Thoracic aorta (tissue), 2 donors: ENCODE results near the gene PNMT. TPM values are rescaled to one million over a fixed set of nuclear protein-coding genes. Genes with fewer than 3 reads are reported as not detected.

Source experiments
- ATAC-seq: fragments of 150-250 bp; one replicate; pipeline ENCODE4 v1.8.0; 2017; ENCODE audit warnings: low read depth; ENCODE audit not compliant: insufficient number of reproducible peaks, low FRiP score
- DNase-seq: peaks from one replicate; pipeline ENCODE4 v3.0.0-alpha.2; 2020; ENCODE audit warnings: low spot score
- H3K27ac ChIP-seq, 2 donors: fragments of 200-600 bp; sonication (generic); 1 replicate in 1 of 2; 2 replicates in 1 of 2; pipeline ENCODE4 v1.5.1; 2016; ENCODE audit warnings: mild to moderate bottlenecking in 2 of 2, moderate library complexity in 2 of 2
- H3K27me3 ChIP-seq: fragments of 200-600 bp; sonication (generic); replicated peaks from 2 replicates; pipeline ENCODE4 v1.6.0; 2016; ENCODE audit warnings: mild to moderate bottlenecking; ENCODE audit not compliant: insufficient read depth
- H3K36me3 ChIP-seq: fragments of 200-600 bp; sonication (generic); one replicate; pipeline ENCODE4 v1.5.1; 2016
- H3K4me1 ChIP-seq, 2 donors: fragments of 200-600 bp; sonication (generic); 1 replicate in 1 of 2; 2 replicates in 1 of 2; pipeline versions ENCODE4 v1.5.1 to v1.6.0; 2016; ENCODE audit warnings: low read depth in 2 of 2, mild to moderate bottlenecking in 1 of 2; ENCODE audit not compliant: control insufficient read depth in 1 of 2
- H3K4me3 ChIP-seq: fragments of 200-600 bp; sonication (generic); 2 replicates; pipeline ENCODE4 v1.5.1; 2016; ENCODE audit warnings: mild to moderate bottlenecking
- H3K9me3 ChIP-seq: fragments of 200-600 bp; sonication (generic); 2 replicates; pipeline ENCODE4 v1.5.1; 2016
- CTCF ChIP-seq: fragments of 200-600 bp; sonication (generic); IDR thresholded peaks from one replicate; pipeline ENCODE4 v1.5.1; 2019; ENCODE audit warnings: antibody characterized with exemption
- total RNA-seq, 2 donors: library from RNA; depleted of rRNA; stranded (reverse); fragments of >200 nt; gene quantifications; one replicate each; pipeline versions ENCODE4 v1.1.0 to v1.2.3, GENCODE V29; 2016

PNMT gene
- total RNA-seq, 2 donors from 2014 or later = 3.1 to 22.9 TPM

- Histone ChIP-seq H3K36me3 (no peaks in the 10 kb centered on the region), H3K4me3 (no peak overlapping the region), H3K27ac (no peak overlapping the region), H3K27me3 (no peaks in the 10 kb centered on the region), H3K9me3 (no peaks in the 10 kb centered on the region), H3K4me1 (peaks cover 29 to 48% of the 10 kb centered on the region in 2 donors)
- no peak for DNase-seq
- no peak for TF ChIP-seq CTCF
- ATAC-seq = no peak
These were observed 27.6 kb upstream of the PNMT start for GRCh38 chr17:39640591-39641031.

GRCh38 chr17:39641097-39641496 lies 27.2 kb upstream of the PNMT start:
- TF ChIP-seq CTCF = no peak
- ATAC-seq (no peak), DNase-seq (no peak)
- no peak overlapping the region for H3K27ac ChIP-seq
- H3K36me3 ChIP-seq = no peaks in the 10 kb centered on the region
- H3K4me3 ChIP-seq = no peak overlapping the region
- no peaks in the 10 kb centered on the region for H3K27me3 ChIP-seq
- peaks cover 29 to 44% of the 10 kb centered on the region in 2 donors for H3K4me1 ChIP-seq
- no peaks in the 10 kb centered on the region for H3K9me3 ChIP-seq

- ATAC-seq = no peak
These were observed 26.4 kb upstream of the PNMT start for GRCh38 chr17:39641883-39642282.

GRCh38 chr17:39642291-39643074 lies 25.8 kb upstream of the PNMT start:
- Histone ChIP-seq H3K4me1 (peaks cover 24 to 37% of the 10 kb centered on the region in 2 donors), H3K27ac (no peak overlapping the region), H3K9me3 (no peaks in the 10 kb centered on the region), H3K36me3 (no peaks in the 10 kb centered on the region), H3K4me3 (no peak overlapping the region), H3K27me3 (no peaks in the 10 kb centered on the region)
- DNase-seq = no peak
- TF ChIP-seq CTCF = no peak
- ATAC-seq = no peak

More at GRCh38 chr17:39641883-39642282, 26.4 kb upstream of the PNMT start:
- no peak for DNase-seq
- H3K4me3 ChIP-seq = no peak overlapping the region
- no peaks in the 10 kb centered on the region for H3K9me3 ChIP-seq
- TF ChIP-seq CTCF = no peak
- peaks cover 24 to 38% of the 10 kb centered on the region in 2 donors for H3K4me1 ChIP-seq
- no peak overlapping the region for H3K27ac ChIP-seq
- no peaks in the 10 kb centered on the region for H3K36me3 ChIP-seq
- H3K27me3 ChIP-seq = no peaks in the 10 kb centered on the region

- TF ChIP-seq CTCF = no peak
- Histone ChIP-seq H3K27ac (no peak overlapping the region), H3K4me1 (peaks cover 18 to 29% of the 10 kb centered on the region in 2 donors), H3K9me3 (no peaks in the 10 kb centered on the region), H3K27me3 (no peaks in the 10 kb centered on the region), H3K36me3 (no peaks in the 10 kb centered on the region), H3K4me3 (no peak overlapping the region)
- ATAC-seq (no peak), DNase-seq (no peak)
These were observed 25.0 kb upstream of the PNMT start for GRCh38 chr17:39643271-39643670.
